ENCODE data around the gene SLC26A1. TPM values are rescaled to one million over a fixed set of nuclear protein-coding genes. Genes with fewer than 3 reads are reported as not detected.

The SLC26A1 gene
- total RNA-seq, 1 donor: 0.27 TPM

- no peak overlapping the region for H3K4me3 ChIP-seq (ENCODE audit: low read depth, low read length)
- TF ChIP-seq CTCF (IDR thresholded peaks at IDR 0.05; ENCODE audit: insufficient read depth, low read length): no peak
- DNase-seq (ENCODE audit: low read depth): no peak
Measured at GRCh38 chr4:1018147-1019020, 25.2 kb upstream of the SLC26A1 start.

GRCh38 chr4:1017706-1018105, 24.5 kb upstream of the SLC26A1 start:
- H3K4me3 ChIP-seq (ENCODE audit: low read depth, low read length): no peak overlapping the region
- TF ChIP-seq CTCF (IDR thresholded peaks at IDR 0.05; ENCODE audit: insufficient read depth, low read length): no peak
- DNase-seq (ENCODE audit: low read depth): no peak

- H3K4me3 ChIP-seq (ENCODE audit: low read depth, low read length): no peak overlapping the region
- DNase-seq (ENCODE audit: low read depth): no peak
- TF ChIP-seq CTCF (IDR thresholded peaks at IDR 0.05; ENCODE audit: insufficient read depth, low read length): no peak
Measured at GRCh38 chr4:1017211-1017610, 24.0 kb upstream of the SLC26A1 start.

GRCh38 chr4:1015746-1016145, 22.5 kb upstream of the SLC26A1 start:
- no peak overlapping the region for H3K4me3 ChIP-seq (ENCODE audit: low read depth, low read length)
- no peak for TF ChIP-seq CTCF (IDR thresholded peaks at IDR 0.05; ENCODE audit: insufficient read depth, low read length)
- no peak for DNase-seq (ENCODE audit: low read depth)

GRCh38 chr4:1015179-1015578, 22.0 kb upstream of the SLC26A1 start:
- no peak for DNase-seq (ENCODE audit: low read depth)
- no peak for TF ChIP-seq CTCF (IDR thresholded peaks at IDR 0.05; ENCODE audit: insufficient read depth, low read length)
- H3K4me3 ChIP-seq (ENCODE audit: low read depth, low read length): no peak overlapping the region

GRCh38 chr4:1014291-1015167, 21.3 kb upstream of the SLC26A1 start:
- no peak for DNase-seq (ENCODE audit: low read depth)
- no peak overlapping the region for H3K4me3 ChIP-seq (ENCODE audit: low read depth, low read length)
- no peak for TF ChIP-seq CTCF (IDR thresholded peaks at IDR 0.05; ENCODE audit: insufficient read depth, low read length)
